Kidney (tissue), 14 donors: ENCODE data around the gene BCAR1. TPM values are rescaled to one million over a fixed set of nuclear protein-coding genes. Genes with fewer than 3 reads are reported as not detected.

Experiments used
- DNase-seq, 5 donors: peaks; one replicate each; pipeline ENCODE4 v3.0.0-alpha.2; 2013 to 2020
- FAIRE-seq: peaks from 2 replicates; lab custom pipeline; 2012; peaks lifted over from hg19 to GRCh38; lab: Jason Lieb, UNC
- H3K27ac ChIP-seq, 2 donors: one replicate each; pipeline ENCODE4 v1.7.0; 2013; ENCODE audit warnings: low read depth in 2 of 2, low read length in 2 of 2, inconsistent platforms in 1 of 2
- H3K27me3 ChIP-seq: one replicate; pipeline ENCODE4 v1.7.1; 2013; ENCODE audit warnings: low read length, inconsistent platforms; ENCODE audit not compliant: control insufficient read depth, insufficient read depth
- H3K36me3 ChIP-seq, 3 donors: one replicate each; pipeline versions ENCODE4 v1.7.0 to v1.7.1; 2013; ENCODE audit warnings: low read length in 3 of 3, control low read depth in 1 of 3, inconsistent platforms in 1 of 3; ENCODE audit not compliant: insufficient read depth in 3 of 3, control insufficient read depth in 2 of 3
- H3K4me1 ChIP-seq, 3 donors: one replicate each; pipeline versions ENCODE4 v1.7.0 to v1.7.1; 2013; ENCODE audit warnings: low read length in 3 of 3, inconsistent platforms in 1 of 3, low read depth in 1 of 3; ENCODE audit not compliant: control insufficient read depth in 2 of 3, insufficient read depth in 2 of 3
- H3K4me3 ChIP-seq, 3 donors: one replicate each; pipeline versions ENCODE4 v1.7.0 to v1.8.1; 2013; ENCODE audit warnings: low read length in 3 of 3, control low read depth in 1 of 3, inconsistent platforms in 1 of 3
- H3K9ac ChIP-seq, 3 donors: one replicate each; pipeline versions ENCODE4 v1.7.0 to v1.7.1; 2013; ENCODE audit warnings: low read length in 3 of 3, control low read depth in 1 of 3, inconsistent platforms in 1 of 3
- H3K9me3 ChIP-seq, 3 donors: one replicate each; pipeline versions ENCODE4 v1.7.0 to v1.7.1; 2013; ENCODE audit warnings: low read length in 3 of 3, control low read depth in 1 of 3, inconsistent platforms in 1 of 3; ENCODE audit not compliant: control insufficient read depth in 2 of 3, insufficient read depth in 1 of 3
- CTCF ChIP-seq: IDR thresholded peaks from 3 replicates; pipeline ENCODE4 v1.5.1; 2012; ENCODE audit warnings: mild to moderate bottlenecking, moderate library complexity, borderline replicate concordance; ENCODE audit not compliant: insufficient read depth; ENCODE audit errors: extremely low read depth
- intact Hi-C: fragments of 100-400 bp; cut with DNase I; formaldehyde crosslinking; loops from one replicate; pipeline ENCODE4 v1.11.1; 2022
- polyA plus RNA-seq: library from polyadenylated mRNA; stranded (reverse); fragments of 350-450 nt; fragmentation: Illumina TruSeq; extraction: RNeasy Lipid Tissue Mini Kit (QIAGEN cat#74804); gene quantifications from one replicate; pipeline ENCODE4 v1.2.3, GENCODE V29; 2014; ENCODE audit warnings: low read depth, low replicate concordance; ENCODE audit not compliant: insufficient read depth
- total RNA-seq: library from RNA; stranded (reverse); fragmentation: NEBNext Ultra II Directional; extraction: Animal tissue kit (Norgen Biotek cat#: 25700); gene quantifications from one replicate; pipeline ENCODE4 v1.2.1, GENCODE V29; 2021
- donor health status: control.
- donor health status: control.
- donor health status: control.
- donor health status: control.
- donor health status: control.
- donor health status: DM: yes; HTN: yes; CAD: no.
- donor health status: Normal renal cell carcinoma (clear cell type).

Gene BCAR1
- total and polyA plus RNA-seq, 2 donors from 2014 or later, result 69.1 to 123 TPM

- FAIRE-seq, result no peak
- no peak for TF ChIP-seq CTCF
Measured at GRCh38 chr16:75246504-75247205, 4.8 kb downstream of the BCAR1 start.

GRCh38 chr16:75244844-75245758, 6.3 kb downstream of the BCAR1 start:
- Histone ChIP-seq H3K27ac (peak overlapping the region; percentile 93 to 97), H3K4me1 (peaks cover 0 to 66% (median 58%) of the 10 kb centered on the region in 3 donors), H3K27me3 (no peaks in the 10 kb centered on the region), H3K9me3 (no peaks in the 10 kb centered on the region), H3K36me3 (peaks cover 5 to 27% (median 16%) of the 10 kb centered on the region in 3 donors), H3K4me3 (peak overlapping the region in 1 of 3 donors; percentile 15), H3K9ac (peak overlapping the region in 1 of 3 donors; percentile 84)
- DNase-seq, result peak; percentile 75 to 95 (median 82)
- FAIRE-seq, result no peak
- intact Hi-C loops, result no loop called here
- no peak for TF ChIP-seq CTCF

More at GRCh38 chr16:75246504-75247205, 4.8 kb downstream of the BCAR1 start:
- no peak overlapping the region for H3K4me3 ChIP-seq
- no peaks in the 10 kb centered on the region for H3K27me3 ChIP-seq
- H3K36me3 ChIP-seq, result peaks cover 0 to 12% (median 7%) of the 10 kb centered on the region in 3 donors
- no peaks in the 10 kb centered on the region for H3K9me3 ChIP-seq
- peaks cover 0 to 62% (median 58%) of the 10 kb centered on the region in 3 donors for H3K4me1 ChIP-seq
- no peak for DNase-seq
- peak overlapping the region in 2 of 3 donors; percentile 28 to 84 for H3K9ac ChIP-seq
- intact Hi-C loops, result no loop called here
- H3K27ac ChIP-seq, result peak overlapping the region; percentile 93 to 97

- H3K27ac ChIP-seq, result peak overlapping the region; percentile 93 to 97
- FAIRE-seq (no peak), DNase-seq (peak in 1 of 5 donors; percentile 89)
- peaks cover 0 to 67% (median 53%) of the 10 kb centered on the region in 3 donors for H3K4me1 ChIP-seq
- intact Hi-C loops, result no loop called here
- no peak for TF ChIP-seq CTCF
- no peaks in the 10 kb centered on the region for H3K27me3 ChIP-seq
- peak overlapping the region in 1 of 3 donors; percentile 84 for H3K9ac ChIP-seq
- H3K9me3 ChIP-seq, result no peaks in the 10 kb centered on the region
- peak overlapping the region in 1 of 3 donors; percentile 15 for H3K4me3 ChIP-seq
- peaks cover 5 to 30% (median 16%) of the 10 kb centered on the region in 3 donors for H3K36me3 ChIP-seq
Measured at GRCh38 chr16:75244225-75244809, 7.1 kb downstream of the BCAR1 start.
